ENCODE data around the gene CDC123.
A peak's percentile ranks its signal among the peaks of the same experiment; 100 is the strongest.

Gene CDC123

GRCh38 chr10:12195603-12196506 lies at the start of gene CDC123, which contains the start of gene NUDT5 (continued):
- TF ChIP-seq ZNF560 (tag by site-specific recombination; IDR thresholded peaks at IDR 0.05; ENCODE audit: borderline replicate concordance), result no peak
- TF ChIP-seq BCL6B (tag by site-specific recombination; IDR thresholded peaks at IDR 0.05), result no peak
- no peak for TF ChIP-seq ZNF544 (tag by site-specific recombination; IDR thresholded peaks at IDR 0.05)
- no peak for TF ChIP-seq ZNF623 (tag by site-specific recombination; IDR thresholded peaks at IDR 0.05)
- no peak for TF ChIP-seq ZNF776 (tag by site-specific recombination; IDR thresholded peaks at IDR 0.05; ENCODE audit: borderline replicate concordance)
- no peak for TF ChIP-seq ZNF658 (tag by site-specific recombination; IDR thresholded peaks at IDR 0.05)
- TF ChIP-seq ZNF555 (tag by site-specific recombination; conservative IDR thresholded peaks at IDR 0.05), result no peak
- TF ChIP-seq ZNF791 (tag by site-specific recombination; IDR thresholded peaks at IDR 0.05), result no peak
- peak; percentile 85 for TF ChIP-seq KLF8 (tag by site-specific recombination; IDR thresholded peaks at IDR 0.05)
- no peak for TF ChIP-seq ZNF473 (tag by site-specific recombination; IDR thresholded peaks at IDR 0.05)
- no peak for TF ChIP-seq ZNF140 (tag by site-specific recombination; IDR thresholded peaks at IDR 0.05)
- TF ChIP-seq ZNF341 (tag by site-specific recombination; IDR thresholded peaks at IDR 0.05; ENCODE audit: low read depth), result peak; percentile 79
- TF ChIP-seq SCRT1 (tag by site-specific recombination; IDR thresholded peaks at IDR 0.05; ENCODE audit: borderline replicate concordance), result 0 out of 2 replicates have a peak, but pooled peaks have one; percentile 9
- TF ChIP-seq ZNF214 (tag by site-specific recombination; IDR thresholded peaks at IDR 0.05; ENCODE audit: borderline replicate concordance), result no peak
- TF ChIP-seq ZNF626 (tag by site-specific recombination; IDR thresholded peaks at IDR 0.05), result no peak
- TF ChIP-seq REST (tag by site-specific recombination; IDR thresholded peaks at IDR 0.05), result no peak; the same call in 1 of the 2 replicates
- TF ChIP-seq TSHZ1 (tag by site-specific recombination; IDR thresholded peaks at IDR 0.05; ENCODE audit: borderline replicate concordance), result 0 out of 2 replicates have a peak, but pooled peaks have one; percentile 18
- TF ChIP-seq ZNF518A (tag by site-specific recombination; conservative IDR thresholded peaks at IDR 0.05; ENCODE audit: low read depth), result peak; percentile 100
- TF ChIP-seq ZNF624 (tag by site-specific recombination; IDR thresholded peaks at IDR 0.05), result no peak
- TF ChIP-seq YY1 (tag by site-specific recombination; IDR thresholded peaks at IDR 0.05), result peak; percentile 15; the same call in 1 of the 2 replicates
- no peak for TF ChIP-seq ZNF777 (tag by site-specific recombination; IDR thresholded peaks at IDR 0.05; ENCODE audit: borderline replicate concordance)
- TF ChIP-seq ZNF426 (tag by site-specific recombination; IDR thresholded peaks at IDR 0.05), result no peak
- TF ChIP-seq ZNF366 (tag by site-specific recombination; conservative IDR thresholded peaks at IDR 0.05), result peak; percentile 52
- peak; percentile 40; the same call in 1 of the 2 replicates for TF ChIP-seq ZNF184 (tag by site-specific recombination; IDR thresholded peaks at IDR 0.05)
- no peak for TF ChIP-seq ZNF830 (tag by site-specific recombination; IDR thresholded peaks at IDR 0.05; ENCODE audit: low read depth)
- no peak for TF ChIP-seq ZNF266 (tag by site-specific recombination; IDR thresholded peaks at IDR 0.05; ENCODE audit: low read depth)

Data from HEK293 (cell line).